AG08395 (cell line): ENCODE results near the gene ACOT11.

Experiments
- DNase-seq: peaks from one replicate; pipeline ENCODE4 v3.0.0; 2012; ENCODE audit warnings: mixed read lengths, low spot score

The ACOT11 gene

GRCh38 chr1:54537611-54538010 is 10.4 kb upstream of the ACOT11 start:
- no peak for DNase-seq

- no peak for DNase-seq
These were observed 9.5 kb upstream of the ACOT11 start for GRCh38 chr1:54538538-54538937.

GRCh38 chr1:54540582-54541295 is 7.3 kb upstream of the ACOT11 start:
- DNase-seq, result no peak

GRCh38 chr1:54542120-54542961 is 5.7 kb upstream of the ACOT11 start:
- peak; percentile 61 for DNase-seq

GRCh38 chr1:54542962-54543539 is 5.0 kb upstream of the ACOT11 start:
- DNase-seq, result no peak

GRCh38 chr1:54543729-54544496 is 4.1 kb upstream of the ACOT11 start:
- peak; percentile 53 for DNase-seq

- DNase-seq, result no peak
These were observed 2.0 kb upstream of the ACOT11 start for GRCh38 chr1:54545916-54546635.

- DNase-seq, result no peak
These were observed 1.2 kb upstream of the ACOT11 start for GRCh38 chr1:54546651-54547401.

GRCh38 chr1:54548389-54549044 is 489 bp downstream of the ACOT11 start:
- no peak for DNase-seq

GRCh38 chr1:54549181-54549924 is 1.3 kb downstream of the ACOT11 start:
- DNase-seq, result no peak

GRCh38 chr1:54551891-54552290 is 3.9 kb downstream of the ACOT11 start:
- no peak for DNase-seq

GRCh38 chr1:54553602-54554313 is 5.7 kb downstream of the ACOT11 start:
- no peak for DNase-seq

- DNase-seq, result no peak
These were observed 8.1 kb downstream of the ACOT11 start for GRCh38 chr1:54556110-54556509.

- no peak for DNase-seq
These were observed 9.8 kb downstream of the ACOT11 start for GRCh38 chr1:54557671-54558355.

GRCh38 chr1:54558434-54559030 is 10.5 kb downstream of the ACOT11 start:
- DNase-seq, result no peak

GRCh38 chr1:54559111-54559548 is 11.1 kb downstream of the ACOT11 start:
- DNase-seq, result no peak

- DNase-seq, result no peak
These were observed 11.8 kb downstream of the ACOT11 start for GRCh38 chr1:54559771-54560231.
